CD4-positive, CD25-positive, alpha-beta regulatory T cell (primary cell): ENCODE data around the gene LTA. TPM values are rescaled to one million over a fixed set of nuclear protein-coding genes. Genes with fewer than 3 reads are reported as not detected.

Experiments used
- ATAC-seq, 2 donors: fragments of 150-1000 bp; cut with Tn5 transposase; one replicate each; pipeline ENCODE4 v1.10.0; 2021; ENCODE audit warnings: low read depth in 2 of 2, moderate number of reproducible peaks in 2 of 2, moderate library complexity in 1 of 2
- DNase-seq, 3 donors: peaks; one replicate each; pipeline versions ENCODE4 v3.0.0 to v3.0.0-alpha.2; 2012 to 2022; ENCODE audit warnings: mixed read lengths in 1 of 3
- H3K27ac ChIP-seq: one replicate; pipeline ENCODE4 v1.7.0; 2013; ENCODE audit warnings: mild to moderate bottlenecking, low read length; ENCODE audit not compliant: insufficient read depth, poor library complexity, severe bottlenecking
- H3K27me3 ChIP-seq: one replicate; pipeline ENCODE4 v1.7.0; 2013; ENCODE audit warnings: low read length; ENCODE audit not compliant: control insufficient read depth, insufficient read depth
- H3K36me3 ChIP-seq: one replicate; pipeline ENCODE4 v1.7.0; 2013; ENCODE audit warnings: mild to moderate bottlenecking, low read length, moderate library complexity; ENCODE audit not compliant: control insufficient read depth, insufficient read depth
- H3K4me1 ChIP-seq: 2 replicates; pipeline ENCODE4 v1.7.0; 2013; ENCODE audit warnings: mild to moderate bottlenecking, low read length; ENCODE audit not compliant: insufficient read depth, control insufficient read depth, poor library complexity, severe bottlenecking
- H3K4me3 ChIP-seq: one replicate; pipeline ENCODE4 v1.7.0; 2013; ENCODE audit warnings: low read depth, mild to moderate bottlenecking, low read length, moderate library complexity
- H3K9me3 ChIP-seq, 2 experiments: 1 replicate in 1 of 2; 2 replicates in 1 of 2; pipeline ENCODE4 v1.7.0; 2013; ENCODE audit warnings: low read length in 2 of 2, mild to moderate bottlenecking in 1 of 2, moderate library complexity in 1 of 2; ENCODE audit not compliant: control insufficient read depth in 2 of 2
- H3K27ac Mint-ChIP-seq, 3 donors: one replicate each; pipeline ENCODE4 v1.8.0; 2020 to 2022; ENCODE audit warnings: mild to moderate bottlenecking in 3 of 3, mixed read lengths in 3 of 3, moderate library complexity in 2 of 3
- H3K27me3 Mint-ChIP-seq: one replicate; pipeline ENCODE4 v1.8.0; 2022; ENCODE audit warnings: mild to moderate bottlenecking, mixed read lengths
- H3K36me3 Mint-ChIP-seq: one replicate; pipeline ENCODE4 v1.8.0; 2020; ENCODE audit warnings: mixed read lengths
- H3K4me1 Mint-ChIP-seq, 4 donors: one replicate each; pipeline ENCODE4 v1.8.0; 2020 to 2022; ENCODE audit warnings: mixed read lengths in 4 of 4, mild to moderate bottlenecking in 1 of 4
- H3K4me3 Mint-ChIP-seq, 4 donors: one replicate each; pipeline ENCODE4 v1.8.0; 2020 to 2022; ENCODE audit warnings: mild to moderate bottlenecking in 4 of 4, mixed read lengths in 4 of 4, moderate library complexity in 3 of 4
- H3K9me3 Mint-ChIP-seq, 7 donors: one replicate each; pipeline ENCODE4 v1.8.0; 2020 to 2022; ENCODE audit warnings: mixed read lengths in 7 of 7, mild to moderate bottlenecking in 3 of 7, moderate library complexity in 2 of 7
- polyA plus RNA-seq, 4 donors: library from polyadenylated mRNA; unstranded; fragments of 300-500 nt; fragmentation: Illumina TruSeq; gene quantifications; one replicate each; pipeline ENCODE4 v1.2.3, GENCODE V29; 2021
- total RNA-seq: library from RNA; stranded (reverse); gene quantifications from one replicate; pipeline ENCODE4 v1.2.3, GENCODE V29; 2022

Gene LTA
- total and polyA plus RNA-seq, 5 donors from 2014 or later, result 12.8 to 20.0 (median 14.2) TPM

GRCh38 chr6:31531162-31531561, 40.9 kb upstream of the LTA start:
- no peaks in the 10 kb centered on the region for H3K9me3 ChIP-seq
- no peaks in the 10 kb centered on the region for H3K4me1 ChIP-seq
- Mint-ChIP-seq H3K36me3 (peaks cover 40% of the 10 kb centered on the region), H3K27me3 (no peaks in the 10 kb centered on the region), H3K9me3 (no peaks in the 10 kb centered on the region), H3K27ac (no peak overlapping the region), H3K4me1 (peaks cover 7 to 34% (median 20%) of the 10 kb centered on the region in 4 donors), H3K4me3 (no peak overlapping the region)
- no peak overlapping the region for H3K27ac ChIP-seq
- DNase-seq, result no peak
- no peak overlapping the region for H3K4me3 ChIP-seq
- no peaks in the 10 kb centered on the region for H3K27me3 ChIP-seq
- no peak for ATAC-seq
- peaks cover 63% of the 10 kb centered on the region for H3K36me3 ChIP-seq

GRCh38 chr6:31531771-31532643, 40.1 kb upstream of the LTA start:
- Mint-ChIP-seq H3K36me3 (peaks cover 44% of the 10 kb centered on the region), H3K4me3 (no peak overlapping the region), H3K27ac (no peak overlapping the region), H3K4me1 (peaks cover 7 to 41% (median 24%) of the 10 kb centered on the region in 4 donors), H3K27me3 (no peaks in the 10 kb centered on the region), H3K9me3 (no peaks in the 10 kb centered on the region)
- Histone ChIP-seq H3K27ac (no peak overlapping the region), H3K4me1 (no peaks in the 10 kb centered on the region), H3K4me3 (no peak overlapping the region), H3K9me3 (no peaks in the 10 kb centered on the region), H3K27me3 (no peaks in the 10 kb centered on the region), H3K36me3 (peaks cover 71% of the 10 kb centered on the region)
- no peak for DNase-seq
- no peak for ATAC-seq

- H3K27me3 Mint-ChIP-seq, result no peaks in the 10 kb centered on the region
- H3K9me3 Mint-ChIP-seq, result no peaks in the 10 kb centered on the region
- no peak overlapping the region for H3K27ac ChIP-seq
- H3K27ac Mint-ChIP-seq, result peak overlapping the region in 1 of 3 donors; percentile 68
- H3K9me3 ChIP-seq, result no peaks in the 10 kb centered on the region
- H3K4me1 Mint-ChIP-seq, result peaks cover 7 to 46% (median 25%) of the 10 kb centered on the region in 4 donors
- DNase-seq (no peak), ATAC-seq (no peak)
- no peak overlapping the region for H3K4me3 ChIP-seq
- peak overlapping the region in 2 of 4 donors; percentile 10 to 17 for H3K4me3 Mint-ChIP-seq
- peaks cover 79% of the 10 kb centered on the region for H3K36me3 ChIP-seq
- H3K4me1 ChIP-seq, result peaks cover 6% of the 10 kb centered on the region
- no peaks in the 10 kb centered on the region for H3K27me3 ChIP-seq
- peaks cover 48% of the 10 kb centered on the region for H3K36me3 Mint-ChIP-seq
These were observed 39.2 kb upstream of the LTA start for GRCh38 chr6:31532644-31533454.

GRCh38 chr6:31533455-31533841, 38.6 kb upstream of the LTA start:
- Histone ChIP-seq H3K4me1 (peaks cover 12% of the 10 kb centered on the region), H3K27me3 (no peaks in the 10 kb centered on the region), H3K27ac (no peak overlapping the region), H3K9me3 (no peaks in the 10 kb centered on the region), H3K4me3 (no peak overlapping the region), H3K36me3 (peaks cover 85% of the 10 kb centered on the region)
- DNase-seq, result no peak
- ATAC-seq, result no peak
- peaks cover 50% of the 10 kb centered on the region for H3K36me3 Mint-ChIP-seq
- peaks cover 10 to 50% (median 29%) of the 10 kb centered on the region in 4 donors for H3K4me1 Mint-ChIP-seq
- H3K9me3 Mint-ChIP-seq, result no peaks in the 10 kb centered on the region
- H3K27me3 Mint-ChIP-seq, result no peaks in the 10 kb centered on the region
- peak overlapping the region in 1 of 4 donors; percentile 17 for H3K4me3 Mint-ChIP-seq
- peak overlapping the region in 1 of 3 donors; percentile 68 for H3K27ac Mint-ChIP-seq

DNA sequence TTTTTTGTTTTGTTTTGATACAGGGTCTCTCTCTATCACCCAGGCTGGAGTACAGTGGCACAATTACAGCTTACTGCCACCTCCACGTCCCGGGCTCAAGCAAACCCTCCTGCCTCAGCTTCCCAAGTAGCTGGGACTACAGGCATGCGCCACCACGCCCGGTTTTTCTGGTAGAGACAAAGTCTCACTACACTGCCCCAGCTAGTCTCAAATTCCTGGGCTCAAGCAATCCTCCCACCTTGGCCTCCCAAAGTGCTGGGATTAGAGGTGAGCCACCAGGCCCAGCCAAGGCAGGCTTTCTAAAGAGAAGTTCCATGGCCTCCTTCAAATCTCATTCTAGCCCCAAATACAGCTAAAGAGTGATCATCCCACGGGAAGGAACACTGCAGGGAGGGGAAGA, 38.1 kb upstream of the LTA start:
- peaks cover 18% of the 10 kb centered on the region for H3K4me1 ChIP-seq
- no peak overlapping the region for H3K27ac ChIP-seq
- Mint-ChIP-seq H3K4me1 (peaks cover 15 to 53% (median 34%) of the 10 kb centered on the region in 4 donors), H3K27me3 (no peaks in the 10 kb centered on the region), H3K36me3 (peaks cover 56% of the 10 kb centered on the region), H3K4me3 (peak overlapping the region in 1 of 4 donors; percentile 38), H3K27ac (peak overlapping the region in 1 of 3 donors; percentile 68), H3K9me3 (no peaks in the 10 kb centered on the region)
- ATAC-seq (no peak), DNase-seq (no peak)
- no peaks in the 10 kb centered on the region for H3K27me3 ChIP-seq
- H3K36me3 ChIP-seq, result peaks cover 91% of the 10 kb centered on the region
- no peak overlapping the region for H3K4me3 ChIP-seq
- H3K9me3 ChIP-seq, result no peaks in the 10 kb centered on the region

DNA sequence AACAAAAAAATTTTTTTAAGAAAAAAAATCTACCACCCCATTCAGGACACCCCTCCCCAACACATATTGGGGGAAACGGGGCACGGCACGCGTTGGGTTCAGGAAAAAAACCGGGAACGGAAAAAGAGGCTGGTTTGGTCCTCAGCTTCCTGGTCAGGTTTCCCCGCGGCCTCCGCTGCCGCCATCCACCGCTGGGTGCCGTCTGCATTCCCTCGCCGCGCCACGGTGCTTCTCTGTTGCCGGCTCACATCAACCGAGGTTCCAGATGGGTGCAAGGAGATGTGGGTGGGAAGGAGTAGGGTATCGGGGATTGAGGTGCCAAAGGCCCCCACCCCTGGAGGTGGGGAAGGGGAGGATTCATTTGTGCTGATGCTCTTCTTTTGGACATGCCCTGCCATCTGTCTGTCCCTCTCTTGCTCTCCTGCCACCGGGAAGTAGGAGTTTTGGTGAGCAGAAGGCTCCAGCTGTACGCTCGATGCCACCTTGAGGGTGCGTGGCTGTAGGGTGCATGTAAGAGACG, 37.5 kb upstream of the LTA start:
- Histone ChIP-seq H3K9me3 (no peaks in the 10 kb centered on the region), H3K27ac (no peak overlapping the region), H3K4me1 (peaks cover 23% of the 10 kb centered on the region), H3K27me3 (no peaks in the 10 kb centered on the region), H3K36me3 (peaks cover 97% of the 10 kb centered on the region), H3K4me3 (no peak overlapping the region)
- ATAC-seq, result no peak
- DNase-seq, result no peak
- peak overlapping the region in 1 of 3 donors; percentile 68 for H3K27ac Mint-ChIP-seq
- H3K4me3 Mint-ChIP-seq, result no peak overlapping the region
- H3K36me3 Mint-ChIP-seq, result peaks cover 62% of the 10 kb centered on the region
- peaks cover 19 to 59% (median 40%) of the 10 kb centered on the region in 4 donors for H3K4me1 Mint-ChIP-seq
- no peaks in the 10 kb centered on the region for H3K9me3 Mint-ChIP-seq
- H3K27me3 Mint-ChIP-seq, result no peaks in the 10 kb centered on the region

- Histone ChIP-seq H3K27ac (peak overlapping the region; percentile 43), H3K9me3 (no peaks in the 10 kb centered on the region), H3K4me1 (peaks cover 35% of the 10 kb centered on the region), H3K36me3 (peaks cover 94% of the 10 kb centered on the region), H3K27me3 (no peaks in the 10 kb centered on the region), H3K4me3 (no peak overlapping the region)
- no peak for DNase-seq
- Mint-ChIP-seq H3K4me1 (peaks cover 20 to 69% (median 47%) of the 10 kb centered on the region in 4 donors), H3K36me3 (peaks cover 64% of the 10 kb centered on the region), H3K9me3 (peaks cover 0 to 3% (median 0%) of the 10 kb centered on the region in 7 donors), H3K4me3 (peak overlapping the region in 1 of 4 donors; percentile 21), H3K27ac (peak overlapping the region; percentile 11 to 88 (median 24)), H3K27me3 (no peaks in the 10 kb centered on the region)
- no peak for ATAC-seq
These were observed 36.4 kb upstream of the LTA start for GRCh38 chr6:31535538-31536324.
